Gastrocnemius medialis (tissue), 4 donors: Measurements from ENCODE around the gene ARF1. TPM values are rescaled to one million over a fixed set of nuclear protein-coding genes. Genes with fewer than 3 reads are reported as not detected.

Source experiments
- ATAC-seq, 2 donors: fragments of 150-250 bp; one replicate each; pipeline ENCODE4 v1.9.1; 2016
- DNase-seq, 2 donors: peaks; one replicate each; pipeline ENCODE4 v3.0.0-alpha.2; 2019
- H3K27ac ChIP-seq, 4 donors: fragments of 200-600 bp; sonication (generic); 1 replicate in 1 of 4; 2 replicates in 3 of 4; pipeline ENCODE4 v1.5.1; 2016 to 2018; ENCODE audit warnings: mild to moderate bottlenecking in 2 of 4, moderate library complexity in 1 of 4
- H3K27me3 ChIP-seq, 3 donors: fragments of 200-600 bp; sonication (generic) in 2 of 3; 1 replicate in 1 of 3; 2 replicates in 2 of 3; pipeline versions ENCODE4 v1.5.1 to v1.6.0; 2016 to 2019; ENCODE audit warnings: mild to moderate bottlenecking in 1 of 3, moderate library complexity in 1 of 3
- H3K36me3 ChIP-seq, 2 donors: fragments of 200-600 bp; sonication (generic) in 1 of 2; one replicate each; pipeline ENCODE4 v1.5.1; 2017 to 2018
- H3K4me1 ChIP-seq, 2 donors: fragments of 200-600 bp; sonication (generic) in 1 of 2; one replicate each; pipeline ENCODE4 v1.5.1; 2016 to 2017; ENCODE audit warnings: mild to moderate bottlenecking in 2 of 2
- H3K4me3 ChIP-seq, 4 donors: fragments of 200-600 bp; sonication (generic) in 3 of 4; 1 replicate in 1 of 4; 2 replicates in 3 of 4; pipeline ENCODE4 v1.5.1; 2016 to 2019; ENCODE audit warnings: mild to moderate bottlenecking in 2 of 4
- H3K9me3 ChIP-seq, 3 donors: fragments of 200-600 bp; sonication (generic) in 2 of 3; 1 replicate in 1 of 3; 2 replicates in 2 of 3; pipeline ENCODE4 v1.5.1; 2016 to 2019
- CTCF ChIP-seq, 5 experiments: fragments of 450-650 bp in 3 of 5; fragments of 200-600 bp in 2 of 5; sonication (generic) in 2 of 5; IDR thresholded peaks in 4 of 5; conservative IDR thresholded peaks in 1 of 5; 1 replicate in 4 of 5; 2 replicates in 1 of 5; pipeline ENCODE4 v1.5.1; 2016 to 2019; ENCODE audit warnings: antibody characterized with exemption in 5 of 5, mild to moderate bottlenecking in 3 of 5, moderate library complexity in 3 of 5
- POLR2A ChIP-seq, 2 donors: fragments of 450-650 bp; IDR thresholded peaks; one replicate each; pipeline ENCODE4 v1.6.1; 2017; ENCODE audit warnings: antibody characterized with exemption in 2 of 2, mild to moderate bottlenecking in 2 of 2, moderate library complexity in 2 of 2
- in situ Hi-C, 4 donors: fragments of 200-750 bp; cut with MboI; loops; one replicate each; pipeline versions ENCODE4 v1.15.0 to v1.8.0; 2017; ENCODE audit warnings: low sequenced_read_pairs in 4 of 4
- intact Hi-C: fragments of 100-400 bp; cut with DNase I; formaldehyde crosslinking; loops from one replicate; pipeline ENCODE4 v1.15.1; 2023; ENCODE audit warnings: low total_unique reads
- total RNA-seq, 4 donors: library from RNA; depleted of rRNA; stranded (reverse); fragments of >200 nt; gene quantifications; one replicate each; pipeline versions ENCODE4 v1.1.0 to v1.2.3, GENCODE V29; 2016

Gene ARF1
- total RNA-seq, 4 donors from 2014 or later: 234 to 422 (median 306) TPM

GRCh38 chr1:228062812-228063211 is 19.7 kb upstream of the ARF1 start:
- no peak overlapping the region for H3K4me3 ChIP-seq
- H3K4me1 ChIP-seq: peaks cover 0 to 5% of the 10 kb centered on the region in 2 donors
- ATAC-seq: no peak
- TF ChIP-seq CTCF (IDR thresholded peaks at IDR 0.05 in 4 of 5, conservative IDR thresholded peaks at IDR 0.05 in 1 of 5) (no peak), POLR2A (IDR thresholded peaks at IDR 0.05) (no peak)
- H3K9me3 ChIP-seq: no peaks in the 10 kb centered on the region
- no peaks in the 10 kb centered on the region for H3K36me3 ChIP-seq
- intact Hi-C loops (no loop called here), in situ Hi-C loops (no loop called here)
- no peak overlapping the region for H3K27ac ChIP-seq
- peaks cover 76 to 94% (median 78%) of the 10 kb centered on the region in 3 donors for H3K27me3 ChIP-seq
- no peak for DNase-seq

- Histone ChIP-seq H3K27ac (no peak overlapping the region), H3K36me3 (no peaks in the 10 kb centered on the region), H3K27me3 (peaks cover 68 to 90% (median 71%) of the 10 kb centered on the region in 3 donors), H3K4me1 (peaks cover 0 to 5% of the 10 kb centered on the region in 2 donors), H3K9me3 (no peaks in the 10 kb centered on the region), H3K4me3 (no peak overlapping the region)
- intact Hi-C loops (no loop called here), in situ Hi-C loops (no loop called here)
- DNase-seq (no peak), ATAC-seq (no peak)
- TF ChIP-seq CTCF (IDR thresholded peaks at IDR 0.05 in 4 of 5, conservative IDR thresholded peaks at IDR 0.05 in 1 of 5) (no peak), POLR2A (IDR thresholded peaks at IDR 0.05) (no peak)
Measured at GRCh38 chr1:228063251-228064191, 19.0 kb upstream of the ARF1 start.

DNA sequence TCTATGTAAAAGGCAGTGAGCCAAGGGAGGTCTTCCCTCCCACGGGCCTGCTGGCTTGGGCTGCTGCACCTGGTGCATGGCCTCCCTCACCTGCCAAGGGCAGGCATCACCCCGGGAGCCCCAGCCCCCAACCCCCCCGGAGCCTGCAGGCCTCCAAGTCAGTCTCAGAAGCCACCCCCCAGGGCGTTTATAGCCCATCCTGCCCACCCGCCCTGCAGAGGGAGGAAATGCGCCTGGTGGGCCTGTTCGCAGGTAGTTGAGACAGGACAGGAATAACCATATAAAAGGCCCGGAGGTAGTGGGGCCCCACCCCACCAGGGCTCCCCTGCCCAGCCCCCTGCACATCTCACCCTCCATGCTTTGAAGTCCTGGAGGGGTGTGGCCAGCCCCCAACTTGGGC is 18.2 kb upstream of the ARF1 start:
- DNase-seq: no peak
- H3K36me3 ChIP-seq: no peaks in the 10 kb centered on the region
- in situ Hi-C loops (no loop called here), intact Hi-C loops (no loop called here)
- no peak overlapping the region for H3K27ac ChIP-seq
- H3K4me3 ChIP-seq: no peak overlapping the region
- peaks cover 61 to 82% (median 64%) of the 10 kb centered on the region in 3 donors for H3K27me3 ChIP-seq
- peaks cover 0 to 5% of the 10 kb centered on the region in 2 donors for H3K4me1 ChIP-seq
- no peaks in the 10 kb centered on the region for H3K9me3 ChIP-seq
- TF ChIP-seq POLR2A (IDR thresholded peaks at IDR 0.05) (no peak), CTCF (IDR thresholded peaks at IDR 0.05 in 4 of 5, conservative IDR thresholded peaks at IDR 0.05 in 1 of 5) (no peak)
- no peak for ATAC-seq

GRCh38 chr1:228064741-228065542 is 17.6 kb upstream of the ARF1 start:
- H3K27ac ChIP-seq: no peak overlapping the region
- DNase-seq (no peak), ATAC-seq (no peak)
- H3K4me3 ChIP-seq: no peak overlapping the region
- no peaks in the 10 kb centered on the region for H3K36me3 ChIP-seq
- no peaks in the 10 kb centered on the region for H3K9me3 ChIP-seq
- H3K27me3 ChIP-seq: peaks cover 54 to 75% (median 57%) of the 10 kb centered on the region in 3 donors
- H3K4me1 ChIP-seq: peaks cover 0 to 5% of the 10 kb centered on the region in 2 donors
- intact Hi-C loops (no loop called here), in situ Hi-C loops (no loop called here)
- TF ChIP-seq POLR2A (IDR thresholded peaks at IDR 0.05) (no peak), CTCF (IDR thresholded peaks at IDR 0.05 in 4 of 5, conservative IDR thresholded peaks at IDR 0.05 in 1 of 5) (no peak)
